ENCODE data around the gene RSF1. TPM values are rescaled to one million over a fixed set of nuclear protein-coding genes. Genes with fewer than 3 reads are reported as not detected.
"Not testable (repeated sequence)": the region's sequence is repeated elsewhere in the genome, so short reads cannot be mapped to it uniquely, and the experiment has no call there.

RSF1 gene
- 65.9 and 68.8 TPM in 2 replicates for total RNA-seq

- TF ChIP-seq CTCF (IDR thresholded peaks at IDR 0.05) = no peak
- peaks cover 15% of the 10 kb centered on the region for H3K36me3 Mint-ChIP-seq (ENCODE audit: low read depth)
- peaks cover 36% of the 10 kb centered on the region for H3K4me1 Mint-ChIP-seq
- intact Hi-C loops (cut with micrococcal nuclease) = loop anchor here (1.0 to 10.0 kb wide), 6 partner anchors 174 to 776 kb away; partner anchors contain the start of genes ALG8, INTS4, KCTD21 and NARS2
- ATAC-seq (ENCODE audit: low read depth) = peak; percentile 82
- POLR2A ChIA-PET = interaction anchor here (1.0 to 3.7 kb wide), 3 partner anchors 174 to 753 kb away, joined by 3 to 23 read pairs (median 6); partner anchors contain the start of genes ALG8 and INTS4
- peak within 1 kb of the TSS; percentile 97 for H3K4me3 Mint-ChIP-seq
- H3K9me3 Mint-ChIP-seq = no peaks in the 10 kb centered on the region
- CTCF ChIA-PET = no interaction called here
- H3K27me3 Mint-ChIP-seq = no peaks in the 10 kb centered on the region
- H3K27ac Mint-ChIP-seq = peak within 1 kb of the TSS; percentile 93
- peak; percentile 85 for DNase-seq
Observed at GRCh38 chr11:77820565-77821348, at the start of gene RSF1, which contains the start of gene AAMDC. Gene RSF1, minus strand, starts transcription at chr11:77820722. Its CDS starts 8 bp downstream, at chr11:77820714. Gene AAMDC, plus strand, starts transcription at chr11:77821144. Its CDS starts 21,353 bp downstream, at chr11:77842497.

GRCh38 chr11:77868744-77869143 lies 48.2 kb upstream of the RSF1 start:
- ATAC-seq (ENCODE audit: low read depth) (no peak), DNase-seq (no peak)
- CTCF ChIA-PET = no interaction called here
- no peak for TF ChIP-seq CTCF (IDR thresholded peaks at IDR 0.05)
- H3K36me3 Mint-ChIP-seq (ENCODE audit: low read depth) = peaks cover 34% of the 10 kb centered on the region
- no peaks in the 10 kb centered on the region for H3K9me3 Mint-ChIP-seq
- no peaks in the 10 kb centered on the region for H3K27me3 Mint-ChIP-seq
- POLR2A ChIA-PET = no interaction called here
- no peak overlapping the region for H3K27ac Mint-ChIP-seq
- no peaks in the 10 kb centered on the region for H3K4me1 Mint-ChIP-seq
- no peak overlapping the region for H3K4me3 Mint-ChIP-seq
- intact Hi-C loops (cut with micrococcal nuclease) = no loop called here

- Mint-ChIP-seq H3K36me3 (ENCODE audit: low read depth) (peaks cover 29% of the 10 kb centered on the region), H3K27me3 (no peaks in the 10 kb centered on the region), H3K4me1 (no peaks in the 10 kb centered on the region), H3K9me3 (no peaks in the 10 kb centered on the region), H3K27ac (no peak overlapping the region), H3K4me3 (no peak overlapping the region)
- no peak for ATAC-seq (ENCODE audit: low read depth)
- CTCF ChIA-PET = no interaction called here
- TF ChIP-seq CTCF (IDR thresholded peaks at IDR 0.05) = no peak
- intact Hi-C loops (cut with micrococcal nuclease) = no loop called here
- no peak for DNase-seq
- POLR2A ChIA-PET = no interaction called here
Observed at GRCh38 chr11:77866336-77866735, 45.8 kb upstream of the RSF1 start.

- ChIA-PET POLR2A (no interaction called here), CTCF (no interaction called here)
- Mint-ChIP-seq H3K36me3 (ENCODE audit: low read depth) (peaks cover 28% of the 10 kb centered on the region), H3K27me3 (no peaks in the 10 kb centered on the region), H3K4me3 (no peak overlapping the region), H3K27ac (no peak overlapping the region), H3K9me3 (no peaks in the 10 kb centered on the region), H3K4me1 (no peaks in the 10 kb centered on the region)
- DNase-seq (no peak), ATAC-seq (ENCODE audit: low read depth) (no peak)
- TF ChIP-seq CTCF (IDR thresholded peaks at IDR 0.05) = no peak
- intact Hi-C loops (cut with micrococcal nuclease) = no loop called here
Observed at GRCh38 chr11:77865805-77866204, 45.3 kb upstream of the RSF1 start.

GRCh38 chr11:77861444-77861843 lies 40.9 kb upstream of the RSF1 start:
- POLR2A ChIA-PET; H3K4me1 Mint-ChIP-seq; H3K4me3 Mint-ChIP-seq; H3K9me3 Mint-ChIP-seq; CTCF ChIA-PET; ATAC-seq (ENCODE audit: low read depth); intact Hi-C loops (cut with micrococcal nuclease); H3K27ac Mint-ChIP-seq; H3K27me3 Mint-ChIP-seq; DNase-seq: not testable (repeated sequence)
- peaks cover 18% of the 10 kb centered on the region for H3K36me3 Mint-ChIP-seq (ENCODE audit: low read depth)

- ATAC-seq (ENCODE audit: low read depth); H3K4me1 Mint-ChIP-seq; DNase-seq; CTCF ChIA-PET; H3K4me3 Mint-ChIP-seq; intact Hi-C loops (cut with micrococcal nuclease); H3K27ac Mint-ChIP-seq; H3K27me3 Mint-ChIP-seq: not testable (repeated sequence)
- H3K36me3 Mint-ChIP-seq (ENCODE audit: low read depth) = peaks cover 36% of the 10 kb centered on the region
- H3K9me3 Mint-ChIP-seq = peaks cover 17% of the 10 kb centered on the region
- POLR2A ChIA-PET = interaction anchor here (0.6 to 0.7 kb wide), 2 partner anchors 14 to 98 kb away, joined by 3 to 7 read pairs; no protein-coding TSS in a partner anchor
Observed at GRCh38 chr11:77857906-77858457, 37.5 kb upstream of the RSF1 start.

Data from activated B cell treated with CpG ODN at 0.5 μM for 24 hours (primary cell).